Gastroesophageal sphincter (tissue), 4 donors: ENCODE data around the gene TBC1D23. TPM values are rescaled to one million over a fixed set of nuclear protein-coding genes. Genes with fewer than 3 reads are reported as not detected.
"Not testable (repeated sequence)": the region's sequence is repeated elsewhere in the genome, so short reads cannot be mapped to it uniquely, and the experiment has no call there.

ENCODE experiments used
- ATAC-seq: fragments of 150-250 bp; one replicate; pipeline ENCODE4 v1.9.1; 2016; ENCODE audit warnings: mild to moderate bottlenecking, moderate library complexity
- H3K27ac ChIP-seq, 4 donors: fragments of 200-600 bp; sonication (generic) in 3 of 4; 1 replicate in 3 of 4; 2 replicates in 1 of 4; pipeline ENCODE4 v1.5.1; 2016 to 2019
- H3K27me3 ChIP-seq: fragments of 200-600 bp; sonication (generic); one replicate; pipeline ENCODE4 v1.5.1; 2019
- H3K36me3 ChIP-seq, 2 donors: fragments of 200-600 bp; sonication (generic); one replicate each; pipeline ENCODE4 v1.5.1; 2019; ENCODE audit warnings: control low read depth in 1 of 2
- H3K4me1 ChIP-seq, 3 donors: fragments of 200-600 bp; sonication (generic); 1 replicate in 2 of 3; 2 replicates in 1 of 3; pipeline ENCODE4 v1.5.1; 2016 to 2019; ENCODE audit warnings: control low read depth in 2 of 3
- H3K4me3 ChIP-seq, 2 donors: fragments of 200-600 bp; sonication (generic); one replicate each; pipeline ENCODE4 v1.5.1; 2019; ENCODE audit warnings: mild to moderate bottlenecking in 1 of 2, moderate library complexity in 1 of 2
- H3K9me3 ChIP-seq, 3 donors: fragments of 200-600 bp; sonication (generic); one replicate each; pipeline ENCODE4 v1.5.1; 2017 to 2019; ENCODE audit warnings: control low read depth in 2 of 3
- CTCF ChIP-seq, 4 experiments: fragments of 200-600 bp in 2 of 4; fragments of 450-650 bp in 2 of 4; sonication (generic) in 1 of 4; IDR thresholded peaks; one replicate each; pipeline ENCODE4 v1.5.1; 2017 to 2019; ENCODE audit warnings: antibody characterized with exemption in 4 of 4, mild to moderate bottlenecking in 2 of 4, moderate library complexity in 2 of 4
- EP300 ChIP-seq: sonication (generic); formaldehyde crosslinking; IDR thresholded peaks from one replicate; pipeline ENCODE4 v1.6.1; 2017; ENCODE audit warnings: antibody characterized with exemption, mild to moderate bottlenecking
- POLR2A ChIP-seq, 2 donors: fragments of 450-650 bp; IDR thresholded peaks; one replicate each; pipeline ENCODE4 v1.6.1; 2017; ENCODE audit warnings: antibody characterized with exemption in 2 of 2, mild to moderate bottlenecking in 2 of 2, moderate library complexity in 1 of 2
- POLR2AphosphoS5 ChIP-seq: sonication (generic); formaldehyde crosslinking; IDR thresholded peaks from one replicate; pipeline ENCODE4 v1.6.1; 2017; ENCODE audit warnings: antibody characterized with exemption
- WGBS, 2 donors: methylation state at CpG; one replicate each; pipeline ENCODE4 v1.1.5; 2018; ENCODE audit warnings: low coverage in 1 of 2; 5-methylcytosine and 5-hydroxymethylcytosine counted together
- total RNA-seq, 4 donors: library from RNA; depleted of rRNA; stranded (reverse); fragments of >200 nt; gene quantifications; one replicate each; pipeline ENCODE4 v1.1.0, GENCODE V29; 2016

The TBC1D23 gene
- total RNA-seq, 4 donors from 2014 or later, result 23.9 to 37.2 (median 34.0) TPM

- Histone ChIP-seq H3K9me3 (no peaks in the 10 kb centered on the region), H3K36me3 (peaks cover 0 to 75% of the 10 kb centered on the region in 2 donors), H3K4me3 (no peak overlapping the region), H3K27me3 (no peaks in the 10 kb centered on the region), H3K27ac (no peak overlapping the region), H3K4me1 (peaks cover 0 to 7% (median 0%) of the 10 kb centered on the region in 3 donors)
- no peak for TF ChIP-seq POLR2AphosphoS5
- TF ChIP-seq POLR2A (IDR thresholded peaks at IDR 0.05), result no peak
- TF ChIP-seq EP300, result no peak
- TF ChIP-seq CTCF (IDR thresholded peaks at IDR 0.05), result no peak
- no peak for ATAC-seq
- 62 to 95% methylated on average over 2 of the region's 2 CpGs for WGBS, 2 donors
These were observed 59.2 kb downstream of the TBC1D23 start for GRCh38 chr3:100319951-100320350.

- Histone ChIP-seq H3K27me3 (no peaks in the 10 kb centered on the region), H3K4me1 (no peaks in the 10 kb centered on the region), H3K36me3 (peaks cover 0 to 60% of the 10 kb centered on the region in 2 donors), H3K4me3 (no peak overlapping the region), H3K27ac (no peak overlapping the region), H3K9me3 (no peaks in the 10 kb centered on the region)
- TF ChIP-seq POLR2A (IDR thresholded peaks at IDR 0.05) (no peak), EP300 (no peak), CTCF (IDR thresholded peaks at IDR 0.05) (no peak), POLR2AphosphoS5 (no peak)
- no peak for ATAC-seq
These were observed 63.3 kb downstream of the TBC1D23 start for GRCh38 chr3:100324044-100324443.

- H3K36me3 ChIP-seq, result peaks cover 0 to 44% of the 10 kb centered on the region in 2 donors
- H3K27ac ChIP-seq, result no peak overlapping the region
- TF ChIP-seq POLR2A (IDR thresholded peaks at IDR 0.05) (no peak), POLR2AphosphoS5 (no peak), EP300 (no peak), CTCF (IDR thresholded peaks at IDR 0.05) (no peak)
- no peaks in the 10 kb centered on the region for H3K4me1 ChIP-seq
- no peak overlapping the region for H3K4me3 ChIP-seq
- H3K27me3 ChIP-seq, result no peaks in the 10 kb centered on the region
- ATAC-seq, result no peak
- H3K9me3 ChIP-seq, result no peaks in the 10 kb centered on the region
These were observed 65.0 kb downstream of the TBC1D23 start for GRCh38 chr3:100325827-100326226.

- not testable (repeated sequence) for H3K27me3 ChIP-seq, ATAC-seq, H3K4me1 ChIP-seq, H3K4me3 ChIP-seq, H3K9me3 ChIP-seq, H3K27ac ChIP-seq
- H3K36me3 ChIP-seq, result peaks cover 0 to 32% of the 10 kb centered on the region in 2 donors
- WGBS, 2 donors, result 93 to 98% methylated on average over 4 to 5 of the region's 5 CpGs
These were observed 66.6 kb downstream of the TBC1D23 start for GRCh38 chr3:100327377-100327776.

- no peak for TF ChIP-seq POLR2A (IDR thresholded peaks at IDR 0.05)
- TF ChIP-seq CTCF (IDR thresholded peaks at IDR 0.05), result no peak
- no peak for TF ChIP-seq POLR2AphosphoS5
- TF ChIP-seq EP300, result no peak
- Histone ChIP-seq H3K4me3 (no peak overlapping the region), H3K36me3 (peaks cover 0 to 13% of the 10 kb centered on the region in 2 donors), H3K27me3 (no peaks in the 10 kb centered on the region), H3K9me3 (no peaks in the 10 kb centered on the region), H3K27ac (no peak overlapping the region), H3K4me1 (peaks cover 0 to 8% (median 0%) of the 10 kb centered on the region in 3 donors)
- no peak for ATAC-seq
- WGBS, 2 donors, result 78 to 82% methylated on average over 4 of the region's 4 CpGs
These were observed 69.2 kb downstream of the TBC1D23 start for GRCh38 chr3:100329800-100330489.
